GM06990 (cell line): ENCODE results near the gene MAD1L1.

Experiments used
- DNase-seq: peaks from one replicate; pipeline ENCODE4 v3.0.0-alpha.2; 2011; ENCODE audit not compliant: insufficient read length; ENCODE audit errors: extremely low read depth
- H3K27me3 ChIP-seq: replicated peaks from 2 replicates; pipeline ENCODE4 v1.6.0; 2011; ENCODE audit warnings: low read length; ENCODE audit not compliant: control insufficient read depth, insufficient read depth
- H3K36me3 ChIP-seq: 2 replicates; pipeline ENCODE4 v1.5.1; 2011; ENCODE audit warnings: low read length; ENCODE audit not compliant: control insufficient read depth, insufficient read depth
- H3K4me3 ChIP-seq: replicated peaks from 2 replicates; pipeline ENCODE4 v1.5.1; 2011; ENCODE audit warnings: low read depth, mild to moderate bottlenecking, control low read depth, low read length
- CTCF ChIP-seq: IDR thresholded peaks from 2 replicates; pipeline ENCODE4 v1.5.1; 2011; ENCODE audit warnings: low read length, control low read depth, mild to moderate bottlenecking, inconsistent platforms; ENCODE audit not compliant: insufficient read depth, poor library complexity, severe bottlenecking

MAD1L1 gene

GRCh38 chr7:1848013-1848640 lies 384.6 kb downstream of the MAD1L1 start:
- DNase-seq: no peak
- no peaks in the 10 kb centered on the region for H3K27me3 ChIP-seq
- H3K36me3 ChIP-seq: peaks cover 1% of the 10 kb centered on the region
- no peak for TF ChIP-seq CTCF
- no peak overlapping the region for H3K4me3 ChIP-seq

DNA sequence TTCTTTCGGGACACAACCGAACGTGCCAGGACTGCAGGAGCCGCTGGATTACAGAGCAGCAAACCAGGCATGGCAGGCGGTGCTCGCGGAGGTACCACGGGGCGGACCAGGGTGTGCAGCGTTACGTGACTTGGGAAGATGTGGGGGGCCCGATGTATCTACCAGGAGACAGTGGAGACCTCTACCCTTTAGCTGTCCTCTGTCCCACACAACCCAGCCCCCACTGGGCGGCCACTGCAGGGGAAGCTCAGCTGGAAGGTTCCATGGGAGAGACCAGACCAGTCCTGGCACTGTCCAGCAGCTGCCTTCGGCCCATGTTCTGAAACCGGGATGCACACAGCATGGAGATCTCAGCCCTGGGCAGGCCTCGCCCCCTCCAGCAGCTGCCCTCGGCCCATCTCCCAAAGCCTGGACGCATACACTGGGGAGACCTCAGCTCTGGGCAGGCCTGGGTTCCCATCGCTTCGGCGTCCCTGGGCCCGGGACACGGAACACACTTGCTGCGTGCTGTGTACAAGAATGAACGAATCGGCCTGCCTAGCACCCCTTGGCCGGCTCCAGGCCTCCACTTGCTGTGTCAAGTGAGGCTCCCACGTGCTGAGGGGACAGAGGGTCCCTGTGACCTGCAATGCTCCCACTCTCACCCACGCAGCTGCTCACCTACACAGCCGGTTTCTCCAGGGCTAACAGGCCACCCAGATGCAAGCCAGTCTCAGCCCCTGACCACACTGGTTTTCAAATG lies 385.3 kb downstream of the MAD1L1 start:
- Histone ChIP-seq H3K4me3 (no peak overlapping the region), H3K36me3 (peaks cover 1% of the 10 kb centered on the region), H3K27me3 (no peaks in the 10 kb centered on the region)
- DNase-seq: no peak
- no peak for TF ChIP-seq CTCF

DNA sequence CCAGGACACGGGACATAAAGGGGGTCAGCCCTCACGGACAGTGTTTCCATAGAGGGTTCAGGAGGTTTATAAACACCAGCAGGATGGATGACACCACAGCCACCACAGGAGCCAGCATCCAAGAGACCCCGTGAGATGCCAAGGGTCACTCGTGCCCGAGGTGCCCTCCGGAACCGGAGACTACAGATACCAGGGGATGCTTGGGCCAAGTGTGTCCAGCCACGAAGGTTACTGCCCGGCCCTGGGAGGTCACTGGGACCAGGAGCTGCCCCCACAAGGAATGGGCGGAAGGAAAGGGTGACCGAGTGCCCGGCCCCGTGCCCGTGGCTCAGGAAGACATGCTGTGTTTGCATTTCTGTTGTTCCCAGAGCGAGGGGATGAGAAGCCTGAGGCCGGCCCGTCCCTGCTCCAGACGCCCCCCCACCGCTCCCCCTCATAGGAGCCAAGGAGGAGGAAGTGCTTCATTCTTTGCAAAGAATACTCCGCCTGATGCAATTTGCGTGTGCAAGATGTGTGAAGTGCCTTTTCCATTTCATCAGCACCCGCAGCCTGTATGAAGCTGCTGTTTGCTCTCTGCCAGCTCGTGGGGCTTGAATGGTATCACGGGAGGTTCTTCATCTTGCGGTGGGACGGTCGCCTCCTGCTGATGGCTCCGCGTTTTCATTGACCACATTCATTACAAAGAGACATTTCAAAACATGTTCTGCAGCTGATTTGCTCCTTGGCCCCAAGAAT lies 386.2 kb downstream of the MAD1L1 start:
- Histone ChIP-seq H3K36me3 (peaks cover 1% of the 10 kb centered on the region), H3K27me3 (no peaks in the 10 kb centered on the region), H3K4me3 (no peak overlapping the region)
- TF ChIP-seq CTCF: no peak
- no peak for DNase-seq

DNA sequence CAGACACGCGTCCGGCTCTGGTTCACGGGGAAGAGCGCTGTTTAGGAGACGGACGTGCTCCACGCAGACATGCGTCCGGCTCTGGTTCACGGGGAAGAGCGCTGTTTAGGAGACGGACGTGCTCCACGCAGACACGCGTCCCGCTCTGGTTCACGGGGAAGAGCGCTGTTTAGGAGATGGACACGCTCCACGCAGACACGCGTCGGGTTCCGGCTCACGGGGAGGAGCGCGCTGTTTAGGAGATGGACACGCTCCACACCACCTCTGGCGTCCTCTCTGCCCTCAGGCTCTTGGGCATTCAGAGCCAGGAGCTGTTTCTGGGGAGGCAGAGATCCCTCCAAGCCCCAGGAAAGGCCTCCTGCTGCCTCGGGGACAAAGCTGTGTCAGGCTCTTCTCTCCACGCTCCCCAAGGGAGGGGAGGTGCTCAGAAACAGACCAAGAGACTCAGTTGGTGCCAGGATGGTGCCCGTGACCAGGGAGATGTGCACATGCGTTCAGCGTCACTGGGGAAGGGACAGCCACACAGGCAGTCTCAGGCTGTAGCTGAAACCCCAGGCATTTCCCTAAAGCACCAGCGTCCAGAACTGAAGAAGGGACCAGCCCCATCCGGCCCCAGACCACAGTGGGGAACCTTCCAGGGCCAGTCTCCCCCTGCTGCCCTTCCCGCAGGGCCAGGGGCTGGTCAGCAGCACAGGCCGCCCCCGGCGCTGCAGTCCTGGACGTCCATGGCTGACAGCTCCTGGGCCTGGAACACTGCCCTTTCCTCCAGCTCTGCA lies 387.0 kb downstream of the MAD1L1 start:
- Histone ChIP-seq H3K4me3 (no peak overlapping the region), H3K27me3 (no peaks in the 10 kb centered on the region), H3K36me3 (peaks cover 1% of the 10 kb centered on the region)
- DNase-seq: peak; percentile 5
- no peak for TF ChIP-seq CTCF

- no peak overlapping the region for H3K4me3 ChIP-seq
- H3K27me3 ChIP-seq: no peaks in the 10 kb centered on the region
- TF ChIP-seq CTCF: no peak
- peaks cover 1% of the 10 kb centered on the region for H3K36me3 ChIP-seq
- peak; percentile 3 for DNase-seq
These were observed 387.8 kb downstream of the MAD1L1 start for GRCh38 chr7:1844951-1845390.
